GM12878 (cell line): Measurements from ENCODE around the gene GINS2. TPM values are rescaled to one million over a fixed set of nuclear protein-coding genes. Genes with fewer than 3 reads are reported as not detected.

Source experiments
- BHLHE40 ChIP-seq, 2 experiments: fragments of 450-650 bp in 1 of 2; IDR thresholded peaks; 2 replicates each; pipeline ENCODE4 v1.6.1; 2011 to 2017; ENCODE audit warnings: low read depth in 2 of 2, borderline replicate concordance in 1 of 2, improper control_type of control experiment in 1 of 2, low read length in 1 of 2, mild to moderate bottlenecking in 1 of 2
- BRCA1 ChIP-seq: IDR thresholded peaks from 2 replicates; pipeline ENCODE4 v1.6.1; 2011; ENCODE audit warnings: low read depth, low read length, improper control_type of control experiment
- CEBPB ChIP-seq, 2 experiments: fragments of 150-350 bp in 1 of 2; IDR thresholded peaks; 2 replicates each; pipeline ENCODE4 v1.6.1; 2012 to 2014; ENCODE audit warnings: low read depth in 2 of 2, low read length in 2 of 2, borderline replicate concordance in 1 of 2, inconsistent platforms in 1 of 2
- CHD1 ChIP-seq: IDR thresholded peaks from 2 replicates; pipeline ENCODE4 v1.6.1; 2012; ENCODE audit warnings: low read depth, low read length, improper control_type of control experiment
- CREB1 ChIP-seq: IDR thresholded peaks from 2 replicates; pipeline ENCODE4 v1.6.1; 2012; ENCODE audit warnings: low read depth, mild to moderate bottlenecking, inconsistent platforms
- DPF2 ChIP-seq: fragments of 450-650 bp; IDR thresholded peaks from 2 replicates; pipeline ENCODE4 v1.6.1; 2017; ENCODE audit warnings: mild to moderate bottlenecking
- EZH2 ChIP-seq: IDR thresholded peaks from 2 replicates; pipeline ENCODE4 v1.6.1; 2012; ENCODE audit warnings: low read depth, mild to moderate bottlenecking, control low read depth, inconsistent platforms, low read length, borderline replicate concordance; ENCODE audit not compliant: control insufficient read depth
- FOXK2 ChIP-seq: fragments of 450-650 bp; IDR thresholded peaks from 2 replicates; pipeline ENCODE4 v1.6.1; 2017; ENCODE audit warnings: mild to moderate bottlenecking, moderate library complexity
- IKZF1 ChIP-seq: fragments of 450-650 bp; conservative IDR thresholded peaks from 2 replicates; pipeline ENCODE4 v1.6.1; 2017; ENCODE audit warnings: antibody characterized with exemption, mild to moderate bottlenecking
- KAT2A ChIP-seq: conservative IDR thresholded peaks from 2 replicates; pipeline ENCODE4 v1.6.1; 2011; ENCODE audit warnings: low read depth, low read length; ENCODE audit not compliant: control insufficient read depth
- NR2F1 ChIP-seq: fragments of 450-650 bp; conservative IDR thresholded peaks from 2 replicates; pipeline ENCODE4 v1.6.1; 2017; ENCODE audit warnings: mild to moderate bottlenecking
- RAD21 ChIP-seq: IDR thresholded peaks from 2 replicates; pipeline ENCODE4 v1.6.1; 2011; ENCODE audit warnings: mild to moderate bottlenecking, low read depth, low read length, moderate library complexity; ENCODE audit not compliant: insufficient read depth
- RUNX3 ChIP-seq: IDR thresholded peaks from 2 replicates; pipeline ENCODE4 v1.6.1; 2012; ENCODE audit warnings: low read length, inconsistent platforms
- SIN3A ChIP-seq: IDR thresholded peaks from 2 replicates; pipeline ENCODE4 v1.6.1; 2012; ENCODE audit warnings: low read depth, low read length, improper control_type of control experiment
- SMC3 ChIP-seq: IDR thresholded peaks from 2 replicates; pipeline ENCODE4 v1.6.1; 2011; ENCODE audit warnings: low read length, improper control_type of control experiment, borderline replicate concordance
- SPI1 ChIP-seq: IDR thresholded peaks from 2 replicates; pipeline ENCODE4 v1.6.1; 2011; ENCODE audit warnings: low read depth, mild to moderate bottlenecking, low read length, moderate library complexity, borderline replicate concordance; ENCODE audit not compliant: insufficient read depth
- ZNF274 ChIP-seq: IDR thresholded peaks from one replicate; pipeline ENCODE4 v1.8.0; 2011; ENCODE audit not compliant: insufficient read length, insufficient read depth
- polyA plus RNA-seq, 11 experiments: library from polyadenylated mRNA; depleted of rRNA in 4 of 11; unstranded in 6 of 11; stranded (reverse) in 5 of 11; fragments of >200 nt; fragmentation: Nextera tagmentation in 4 of 11; fragmentation: Illumina TruSeq in 1 of 11; extraction: Ambion mirVana in 4 of 11; extraction: Trizol in 1 of 11; gene quantifications; 1 replicate in 1 of 11; 2 replicates in 10 of 11; pipeline versions ENCODE4 v1.2.1 to v1.2.3, GENCODE V29; 2011 to 2016; ENCODE audit warnings: inconsistent platforms in 2 of 11, missing spikeins in 2 of 11, low read depth in 1 of 11
- total RNA-seq, 4 experiments: library from RNA; depleted of rRNA in 3 of 4; stranded (reverse); fragments of >200 nt in 3 of 4; fragmentation: Illumina TruSeq in 1 of 4; extraction: Trizol in 1 of 4; gene quantifications; 2 replicates each; pipeline versions ENCODE4 v1.2.1 to v1.2.3, GENCODE V29; 2013 to 2021
- TF ChIP-seq, protein P1 (sequence below), 3 experiments: IDR thresholded peaks in 2 of 3; conservative IDR thresholded peaks in 1 of 3; 2 replicates each; pipeline ENCODE4 v1.5.1; 2011; ENCODE audit warnings: low read depth in 3 of 3, low read length in 3 of 3, mild to moderate bottlenecking in 3 of 3, control low read depth in 2 of 3, moderate library complexity in 2 of 3, inconsistent platforms in 1 of 3, mixed read lengths in 1 of 3; ENCODE audit not compliant: control insufficient read depth in 2 of 3, insufficient read depth in 1 of 3; ENCODE audit errors: extremely low read depth in 1 of 3
- TF ChIP-seq, protein P2 (sequence below): IDR thresholded peaks from 2 replicates; pipeline ENCODE4 v1.6.1; 2011; ENCODE audit warnings: low read depth, low read length, improper control_type of control experiment, borderline replicate concordance
- TF ChIP-seq, protein P3 (sequence below): IDR thresholded peaks from 2 replicates; pipeline ENCODE4 v1.6.1; 2012; ENCODE audit warnings: low read depth, low read length, improper control_type of control experiment
- TF ChIP-seq, protein P4 (sequence below): fragments of 450-650 bp; IDR thresholded peaks from 2 replicates; pipeline ENCODE4 v1.6.1; 2017; ENCODE audit warnings: mild to moderate bottlenecking, moderate library complexity
- TF ChIP-seq, protein P5 (sequence below): fragments of 450-650 bp; IDR thresholded peaks from 2 replicates; pipeline ENCODE4 v1.6.1; 2017; ENCODE audit warnings: low read depth, mild to moderate bottlenecking, moderate library complexity

The GINS2 gene
- total and polyA plus RNA-seq, 10 of the 15 experiments (the other 5 are each of a cell fraction or from before 2014, with no cell fraction given), result 42.7 to 90.8 (median 57.0) TPM

DNA sequence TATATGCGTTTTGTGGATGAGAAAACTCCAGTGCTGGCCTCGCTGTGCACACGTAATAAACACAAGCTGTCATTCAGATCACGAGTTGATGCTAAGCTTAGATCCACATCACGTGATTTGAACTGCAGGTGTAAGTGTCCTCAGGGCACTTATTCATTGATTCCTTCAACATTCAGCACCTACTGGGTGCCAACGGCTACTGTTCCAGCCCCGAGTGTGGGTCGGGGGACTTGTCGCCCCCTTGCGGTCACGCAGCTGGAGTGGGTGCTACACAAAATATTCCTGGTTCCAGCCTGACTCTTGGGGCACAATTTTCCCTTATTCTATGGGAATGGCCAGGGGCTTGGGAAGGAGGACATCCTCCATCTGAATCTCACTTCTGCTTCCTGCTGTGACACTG, 29.9 kb upstream of the GINS2 start (continued):
- TF ChIP-seq, protein P1, sequence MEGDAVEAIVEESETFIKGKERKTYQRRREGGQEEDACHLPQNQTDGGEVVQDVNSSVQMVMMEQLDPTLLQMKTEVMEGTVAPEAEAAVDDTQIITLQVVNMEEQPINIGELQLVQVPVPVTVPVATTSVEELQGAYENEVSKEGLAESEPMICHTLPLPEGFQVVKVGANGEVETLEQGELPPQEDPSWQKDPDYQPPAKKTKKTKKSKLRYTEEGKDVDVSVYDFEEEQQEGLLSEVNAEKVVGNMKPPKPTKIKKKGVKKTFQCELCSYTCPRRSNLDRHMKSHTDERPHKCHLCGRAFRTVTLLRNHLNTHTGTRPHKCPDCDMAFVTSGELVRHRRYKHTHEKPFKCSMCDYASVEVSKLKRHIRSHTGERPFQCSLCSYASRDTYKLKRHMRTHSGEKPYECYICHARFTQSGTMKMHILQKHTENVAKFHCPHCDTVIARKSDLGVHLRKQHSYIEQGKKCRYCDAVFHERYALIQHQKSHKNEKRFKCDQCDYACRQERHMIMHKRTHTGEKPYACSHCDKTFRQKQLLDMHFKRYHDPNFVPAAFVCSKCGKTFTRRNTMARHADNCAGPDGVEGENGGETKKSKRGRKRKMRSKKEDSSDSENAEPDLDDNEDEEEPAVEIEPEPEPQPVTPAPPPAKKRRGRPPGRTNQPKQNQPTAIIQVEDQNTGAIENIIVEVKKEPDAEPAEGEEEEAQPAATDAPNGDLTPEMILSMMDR (IDR thresholded peaks at IDR 0.05 in 2 of 3, conservative IDR thresholded peaks at IDR 0.05 in 1 of 3; ENCODE audit: control insufficient read depth in 2 of 3, extremely low read depth in 1 of 3, insufficient read depth in 1 of 3, low read depth in 3 of 3, low read length in 3 of 3), result peak; percentile 40 to 68 (median 68)
- TF ChIP-seq CHD1 (no peak), CREB1 (no peak), FOXK2 (no peak), IKZF1 (0 out of 2 replicates have a peak, but pooled peaks have one; percentile 16), RAD21 (peak; percentile 36; the same call in 1 of the 2 replicates), CEBPB (IDR thresholded peaks at IDR 0.05; ENCODE audit: borderline replicate concordance in 1 of 2, low read depth in 2 of 2, low read length in 2 of 2) (no peak), DPF2 (no peak), SIN3A (no peak), ZNF274 (no peak), EZH2 (no peak), BRCA1 (no peak), BHLHE40 (IDR thresholded peaks at IDR 0.05; ENCODE audit: borderline replicate concordance in 1 of 2, low read depth in 2 of 2, low read length in 1 of 2) (peak in 1 of 2 experiments; percentile 24; a peak in 1 of 4 replicates), RUNX3 (peak; percentile 39; the same call in 1 of the 2 replicates), NR2F1 (no peak), SPI1 (no peak), KAT2A (no peak), SMC3 (peak; percentile 35; the same call in 1 of the 2 replicates)
- TF ChIP-seq, protein P2, sequence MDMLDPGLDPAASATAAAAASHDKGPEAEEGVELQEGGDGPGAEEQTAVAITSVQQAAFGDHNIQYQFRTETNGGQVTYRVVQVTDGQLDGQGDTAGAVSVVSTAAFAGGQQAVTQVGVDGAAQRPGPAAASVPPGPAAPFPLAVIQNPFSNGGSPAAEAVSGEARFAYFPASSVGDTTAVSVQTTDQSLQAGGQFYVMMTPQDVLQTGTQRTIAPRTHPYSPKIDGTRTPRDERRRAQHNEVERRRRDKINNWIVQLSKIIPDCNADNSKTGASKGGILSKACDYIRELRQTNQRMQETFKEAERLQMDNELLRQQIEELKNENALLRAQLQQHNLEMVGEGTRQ, result no peak
- TF ChIP-seq, protein P3, sequence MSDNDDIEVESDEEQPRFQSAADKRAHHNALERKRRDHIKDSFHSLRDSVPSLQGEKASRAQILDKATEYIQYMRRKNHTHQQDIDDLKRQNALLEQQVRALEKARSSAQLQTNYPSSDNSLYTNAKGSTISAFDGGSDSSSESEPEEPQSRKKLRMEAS, result no peak
- TF ChIP-seq, protein P4, sequence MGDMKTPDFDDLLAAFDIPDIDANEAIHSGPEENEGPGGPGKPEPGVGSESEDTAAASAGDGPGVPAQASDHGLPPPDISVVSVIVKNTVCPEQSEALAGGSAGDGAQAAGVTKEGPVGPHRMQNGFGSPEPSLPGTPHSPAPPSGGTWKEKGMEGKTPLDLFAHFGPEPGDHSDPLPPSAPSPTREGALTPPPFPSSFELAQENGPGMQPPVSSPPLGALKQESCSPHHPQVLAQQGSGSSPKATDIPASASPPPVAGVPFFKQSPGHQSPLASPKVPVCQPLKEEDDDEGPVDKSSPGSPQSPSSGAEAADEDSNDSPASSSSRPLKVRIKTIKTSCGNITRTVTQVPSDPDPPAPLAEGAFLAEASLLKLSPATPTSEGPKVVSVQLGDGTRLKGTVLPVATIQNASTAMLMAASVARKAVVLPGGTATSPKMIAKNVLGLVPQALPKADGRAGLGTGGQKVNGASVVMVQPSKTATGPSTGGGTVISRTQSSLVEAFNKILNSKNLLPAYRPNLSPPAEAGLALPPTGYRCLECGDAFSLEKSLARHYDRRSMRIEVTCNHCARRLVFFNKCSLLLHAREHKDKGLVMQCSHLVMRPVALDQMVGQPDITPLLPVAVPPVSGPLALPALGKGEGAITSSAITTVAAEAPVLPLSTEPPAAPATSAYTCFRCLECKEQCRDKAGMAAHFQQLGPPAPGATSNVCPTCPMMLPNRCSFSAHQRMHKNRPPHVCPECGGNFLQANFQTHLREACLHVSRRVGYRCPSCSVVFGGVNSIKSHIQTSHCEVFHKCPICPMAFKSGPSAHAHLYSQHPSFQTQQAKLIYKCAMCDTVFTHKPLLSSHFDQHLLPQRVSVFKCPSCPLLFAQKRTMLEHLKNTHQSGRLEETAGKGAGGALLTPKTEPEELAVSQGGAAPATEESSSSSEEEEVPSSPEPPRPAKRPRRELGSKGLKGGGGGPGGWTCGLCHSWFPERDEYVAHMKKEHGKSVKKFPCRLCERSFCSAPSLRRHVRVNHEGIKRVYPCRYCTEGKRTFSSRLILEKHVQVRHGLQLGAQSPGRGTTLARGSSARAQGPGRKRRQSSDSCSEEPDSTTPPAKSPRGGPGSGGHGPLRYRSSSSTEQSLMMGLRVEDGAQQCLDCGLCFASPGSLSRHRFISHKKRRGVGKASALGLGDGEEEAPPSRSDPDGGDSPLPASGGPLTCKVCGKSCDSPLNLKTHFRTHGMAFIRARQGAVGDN, result no peak
- TF ChIP-seq, protein P5, sequence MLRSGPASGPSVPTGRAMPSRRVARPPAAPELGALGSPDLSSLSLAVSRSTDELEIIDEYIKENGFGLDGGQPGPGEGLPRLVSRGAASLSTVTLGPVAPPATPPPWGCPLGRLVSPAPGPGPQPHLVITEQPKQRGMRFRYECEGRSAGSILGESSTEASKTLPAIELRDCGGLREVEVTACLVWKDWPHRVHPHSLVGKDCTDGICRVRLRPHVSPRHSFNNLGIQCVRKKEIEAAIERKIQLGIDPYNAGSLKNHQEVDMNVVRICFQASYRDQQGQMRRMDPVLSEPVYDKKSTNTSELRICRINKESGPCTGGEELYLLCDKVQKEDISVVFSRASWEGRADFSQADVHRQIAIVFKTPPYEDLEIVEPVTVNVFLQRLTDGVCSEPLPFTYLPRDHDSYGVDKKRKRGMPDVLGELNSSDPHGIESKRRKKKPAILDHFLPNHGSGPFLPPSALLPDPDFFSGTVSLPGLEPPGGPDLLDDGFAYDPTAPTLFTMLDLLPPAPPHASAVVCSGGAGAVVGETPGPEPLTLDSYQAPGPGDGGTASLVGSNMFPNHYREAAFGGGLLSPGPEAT, result no peak
